ENCODE data around the gene NDUFV2.

Gene NDUFV2

GRCh38 chr18:9137168-9138066, 34.9 kb downstream of the NDUFV2 start:
- ATAC-seq: peak; percentile 12

GRCh38 chr18:9139400-9140039, 37.0 kb downstream of the NDUFV2 start:
- ATAC-seq: no peak
- TF ChIP-seq ESRRG (CRISPR knock-in tag; IDR thresholded peaks at IDR 0.05) (no peak), CSDC2 (CRISPR knock-in tag; IDR thresholded peaks at IDR 0.05) (no peak), ZFP30 (CRISPR knock-in tag; IDR thresholded peaks at IDR 0.05) (no peak), ZFP3 (CRISPR knock-in tag; IDR thresholded peaks at IDR 0.05) (no peak), TCF4 (CRISPR knock-in tag; IDR thresholded peaks at IDR 0.05; ENCODE audit: borderline replicate concordance) (no peak), ISL1 (CRISPR knock-in tag; IDR thresholded peaks at IDR 0.05) (no peak), CREB5 (CRISPR knock-in tag; IDR thresholded peaks at IDR 0.05; ENCODE audit: low read depth) (no peak), OSR1 (CRISPR knock-in tag; IDR thresholded peaks at IDR 0.05) (no peak), ZNF8 (CRISPR knock-in tag; IDR thresholded peaks at IDR 0.05) (no peak), TOX (CRISPR knock-in tag; IDR thresholded peaks at IDR 0.05; ENCODE audit: borderline replicate concordance) (no peak), ZNF565 (CRISPR knock-in tag; conservative IDR thresholded peaks at IDR 0.05; ENCODE audit: low read depth) (no peak), PATZ1 (CRISPR knock-in tag; IDR thresholded peaks at IDR 0.05; ENCODE audit: borderline replicate concordance) (no peak), CSRNP3 (CRISPR knock-in tag; IDR thresholded peaks at IDR 0.05) (no peak), GLIS3 (CRISPR knock-in tag; IDR thresholded peaks at IDR 0.05) (no peak), BACH2 (CRISPR knock-in tag; IDR thresholded peaks at IDR 0.05; ENCODE audit: borderline replicate concordance) (no peak), RARB (CRISPR knock-in tag; IDR thresholded peaks at IDR 0.05) (no peak), ZNF70 (CRISPR knock-in tag; IDR thresholded peaks at IDR 0.05) (no peak), PPARA (CRISPR knock-in tag; IDR thresholded peaks at IDR 0.05; ENCODE audit: borderline replicate concordance) (no peak)

More at GRCh38 chr18:9137168-9138066, 34.9 kb downstream of the NDUFV2 start:
- TF ChIP-seq RARB (CRISPR knock-in tag; IDR thresholded peaks at IDR 0.05) (no peak), ZNF8 (CRISPR knock-in tag; IDR thresholded peaks at IDR 0.05) (no peak), GLIS3 (CRISPR knock-in tag; IDR thresholded peaks at IDR 0.05) (no peak), ZNF70 (CRISPR knock-in tag; IDR thresholded peaks at IDR 0.05) (no peak), TOX (CRISPR knock-in tag; IDR thresholded peaks at IDR 0.05; ENCODE audit: borderline replicate concordance) (no peak), ZC3H10 (CRISPR knock-in tag; IDR thresholded peaks at IDR 0.05) (no peak), SNAI2 (CRISPR knock-in tag; IDR thresholded peaks at IDR 0.05) (no peak), CSRNP3 (CRISPR knock-in tag; IDR thresholded peaks at IDR 0.05) (no peak), BACH2 (CRISPR knock-in tag; IDR thresholded peaks at IDR 0.05; ENCODE audit: borderline replicate concordance) (no peak), ARNTL (CRISPR knock-in tag; IDR thresholded peaks at IDR 0.05; ENCODE audit: borderline replicate concordance, low read depth) (no peak), OSR1 (CRISPR knock-in tag; IDR thresholded peaks at IDR 0.05) (no peak), POU6F1 (CRISPR knock-in tag; IDR thresholded peaks at IDR 0.05; ENCODE audit: borderline replicate concordance, low read depth) (no peak), TCF4 (CRISPR knock-in tag; IDR thresholded peaks at IDR 0.05; ENCODE audit: borderline replicate concordance) (no peak), ZFP3 (CRISPR knock-in tag; IDR thresholded peaks at IDR 0.05) (no peak), CREB5 (CRISPR knock-in tag; IDR thresholded peaks at IDR 0.05; ENCODE audit: low read depth) (no peak), ESRRG (CRISPR knock-in tag; IDR thresholded peaks at IDR 0.05) (no peak), CSDC2 (CRISPR knock-in tag; IDR thresholded peaks at IDR 0.05) (no peak)
